Bronchial epithelial cell (primary cell): ENCODE measurements around the gene GBX1. TPM values are rescaled to one million over a fixed set of nuclear protein-coding genes. Genes with fewer than 3 reads are reported as not detected.
A peak's percentile ranks its signal among the peaks of the same experiment; 100 is the strongest.

ENCODE experiments used
- DNase-seq: peaks from one replicate; pipeline ENCODE4 v3.0.0-alpha.2; 2010; ENCODE audit warnings: low read depth
- FAIRE-seq: peaks from 2 replicates; lab custom pipeline; 2011; peaks lifted over from hg19 to GRCh38; lab: Jason Lieb, UNC
- H3K27me3 ChIP-seq: 2 replicates; pipeline ENCODE4 v1.5.1; 2011; ENCODE audit warnings: low read length; ENCODE audit not compliant: control insufficient read depth, insufficient read depth
- H3K36me3 ChIP-seq: 2 replicates; pipeline ENCODE4 v1.5.1; 2011; ENCODE audit warnings: low read length; ENCODE audit not compliant: control insufficient read depth, insufficient read depth
- H3K4me3 ChIP-seq: 2 replicates; pipeline ENCODE4 v1.5.1; 2011; ENCODE audit warnings: mild to moderate bottlenecking, low read depth, low read length, control low read depth
- total RNA-seq: library from RNA; depleted of rRNA; stranded (reverse); fragments of >200 nt; gene quantifications from 2 replicates; pipeline ENCODE4 v1.2.1, GENCODE V29; 2014
- TF ChIP-seq, protein P1 (sequence below): IDR thresholded peaks from 2 replicates; pipeline ENCODE4 v1.5.1; 2011; ENCODE audit warnings: mild to moderate bottlenecking, moderate library complexity, low read length, control low read depth, inconsistent platforms; ENCODE audit not compliant: insufficient read depth, severe bottlenecking

Gene GBX1
- total RNA-seq, 1 donor from 2014 or later: not detected

DNA sequence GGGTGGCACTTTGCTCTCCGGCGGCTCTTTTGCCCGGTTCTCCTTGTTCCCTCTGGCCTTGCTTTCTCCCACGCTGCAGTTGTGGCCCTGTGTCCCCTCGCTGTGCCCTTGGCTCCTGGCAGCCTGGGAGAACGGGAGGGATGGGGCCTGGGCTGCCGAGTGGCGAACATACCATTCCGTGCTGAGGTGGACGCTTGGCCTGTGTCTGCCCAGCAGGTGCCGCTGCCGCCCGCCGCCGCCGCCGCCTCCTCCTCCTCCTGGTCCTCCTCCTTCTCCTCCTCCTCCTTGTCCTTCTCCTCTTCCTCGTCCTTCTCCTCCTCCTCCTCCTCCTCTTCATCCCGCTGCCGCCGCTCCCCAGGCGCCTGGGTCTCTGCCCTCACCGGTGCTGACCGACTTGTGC is 45.2 kb downstream of the GBX1 start:
- DNase-seq: no peak
- peaks cover 62% of the 10 kb centered on the region for H3K36me3 ChIP-seq
- no peak for FAIRE-seq
- TF ChIP-seq, protein P1, sequence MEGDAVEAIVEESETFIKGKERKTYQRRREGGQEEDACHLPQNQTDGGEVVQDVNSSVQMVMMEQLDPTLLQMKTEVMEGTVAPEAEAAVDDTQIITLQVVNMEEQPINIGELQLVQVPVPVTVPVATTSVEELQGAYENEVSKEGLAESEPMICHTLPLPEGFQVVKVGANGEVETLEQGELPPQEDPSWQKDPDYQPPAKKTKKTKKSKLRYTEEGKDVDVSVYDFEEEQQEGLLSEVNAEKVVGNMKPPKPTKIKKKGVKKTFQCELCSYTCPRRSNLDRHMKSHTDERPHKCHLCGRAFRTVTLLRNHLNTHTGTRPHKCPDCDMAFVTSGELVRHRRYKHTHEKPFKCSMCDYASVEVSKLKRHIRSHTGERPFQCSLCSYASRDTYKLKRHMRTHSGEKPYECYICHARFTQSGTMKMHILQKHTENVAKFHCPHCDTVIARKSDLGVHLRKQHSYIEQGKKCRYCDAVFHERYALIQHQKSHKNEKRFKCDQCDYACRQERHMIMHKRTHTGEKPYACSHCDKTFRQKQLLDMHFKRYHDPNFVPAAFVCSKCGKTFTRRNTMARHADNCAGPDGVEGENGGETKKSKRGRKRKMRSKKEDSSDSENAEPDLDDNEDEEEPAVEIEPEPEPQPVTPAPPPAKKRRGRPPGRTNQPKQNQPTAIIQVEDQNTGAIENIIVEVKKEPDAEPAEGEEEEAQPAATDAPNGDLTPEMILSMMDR: peak; percentile 28
- H3K4me3 ChIP-seq: no peak overlapping the region
- H3K27me3 ChIP-seq: no peaks in the 10 kb centered on the region

DNA sequence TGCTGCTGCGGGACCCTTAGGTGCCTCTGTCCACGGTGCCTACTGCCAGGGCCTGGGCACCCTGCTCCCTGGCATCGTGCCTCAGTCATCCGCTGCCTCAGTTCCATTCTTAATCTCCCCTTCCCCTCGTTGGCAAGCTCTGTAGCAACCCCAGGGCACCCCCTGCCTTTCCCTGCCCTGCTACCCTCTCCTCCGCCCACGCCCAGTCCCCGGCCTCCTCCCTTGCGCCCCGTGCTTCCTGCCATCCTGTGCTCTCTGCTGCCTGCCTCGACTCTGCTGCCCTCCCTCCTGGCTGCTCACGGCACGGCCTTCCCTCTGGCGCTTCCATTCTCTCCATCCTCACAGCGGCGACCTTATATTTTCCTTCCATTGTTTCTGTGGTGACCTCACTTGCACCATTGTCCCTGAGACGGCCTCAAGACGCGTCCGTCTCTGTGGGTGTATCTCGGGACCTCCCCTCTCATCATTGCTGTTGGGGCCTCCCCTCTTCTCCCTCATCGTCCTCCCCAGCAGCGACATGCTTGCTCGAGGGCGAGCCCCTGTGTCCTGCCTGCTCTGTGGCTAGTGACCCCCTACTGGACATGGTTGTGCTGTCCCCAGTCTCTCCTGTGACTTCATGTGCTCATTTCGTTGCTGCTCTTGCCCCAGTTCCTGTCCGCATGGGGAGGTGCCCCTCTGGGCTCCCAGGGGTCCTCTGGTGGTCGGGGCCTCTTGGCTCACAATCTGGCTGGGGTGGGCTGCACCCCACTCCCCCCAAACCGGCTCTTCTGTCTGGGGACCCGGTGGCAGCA is 45.9 kb downstream of the GBX1 start:
- no peak overlapping the region for H3K4me3 ChIP-seq
- H3K27me3 ChIP-seq: no peaks in the 10 kb centered on the region
- no peak for FAIRE-seq
- TF ChIP-seq, protein P1: no peak
- peaks cover 60% of the 10 kb centered on the region for H3K36me3 ChIP-seq
- no peak for DNase-seq

DNA sequence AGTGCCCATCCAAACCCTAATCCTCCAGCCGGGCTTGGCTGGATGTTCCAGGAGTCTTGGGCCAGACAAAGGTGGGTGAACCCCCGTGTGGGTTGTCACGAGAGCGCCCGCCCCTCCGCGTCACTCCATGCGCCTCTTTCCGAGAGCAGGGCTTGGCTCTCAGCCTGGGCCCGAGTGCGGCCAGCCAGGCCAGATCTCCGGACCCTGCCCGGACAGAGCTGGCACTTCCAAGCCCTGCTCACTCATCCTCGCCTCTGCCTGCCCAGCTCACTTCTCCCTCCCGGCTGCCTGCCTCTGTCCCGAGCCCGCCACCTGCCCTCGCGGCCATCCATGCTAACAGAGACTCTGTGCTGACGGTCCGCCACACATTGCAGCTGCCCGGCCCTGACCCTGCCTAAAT is 46.6 kb downstream of the GBX1 start:
- FAIRE-seq (no peak), DNase-seq (no peak)
- Histone ChIP-seq H3K27me3 (no peaks in the 10 kb centered on the region), H3K4me3 (no peak overlapping the region), H3K36me3 (peaks cover 58% of the 10 kb centered on the region)
- TF ChIP-seq, protein P1: no peak

DNA sequence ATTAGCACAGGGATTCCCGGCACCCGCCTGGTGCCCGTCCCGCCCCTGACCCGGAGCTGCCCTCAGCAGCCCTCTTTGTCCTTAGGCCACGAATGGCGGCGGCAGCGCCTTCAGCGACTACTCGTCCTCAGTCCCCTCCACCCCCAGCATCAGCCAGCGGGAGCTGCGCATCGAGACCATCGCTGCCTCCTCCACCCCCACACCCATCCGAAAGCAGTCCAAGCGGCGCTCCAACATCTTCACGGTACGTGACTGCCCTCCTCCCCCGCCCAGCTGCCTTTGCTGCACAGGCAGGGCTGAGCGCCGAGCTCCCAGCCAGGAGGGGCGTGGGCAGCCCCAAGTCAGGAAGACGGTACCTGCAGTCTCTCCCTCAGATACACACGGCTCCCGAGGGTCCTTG is 47.6 kb downstream of the GBX1 start:
- TF ChIP-seq, protein P1: no peak
- DNase-seq (no peak), FAIRE-seq (no peak)
- Histone ChIP-seq H3K36me3 (peaks cover 54% of the 10 kb centered on the region), H3K4me3 (no peak overlapping the region), H3K27me3 (no peaks in the 10 kb centered on the region)

DNA sequence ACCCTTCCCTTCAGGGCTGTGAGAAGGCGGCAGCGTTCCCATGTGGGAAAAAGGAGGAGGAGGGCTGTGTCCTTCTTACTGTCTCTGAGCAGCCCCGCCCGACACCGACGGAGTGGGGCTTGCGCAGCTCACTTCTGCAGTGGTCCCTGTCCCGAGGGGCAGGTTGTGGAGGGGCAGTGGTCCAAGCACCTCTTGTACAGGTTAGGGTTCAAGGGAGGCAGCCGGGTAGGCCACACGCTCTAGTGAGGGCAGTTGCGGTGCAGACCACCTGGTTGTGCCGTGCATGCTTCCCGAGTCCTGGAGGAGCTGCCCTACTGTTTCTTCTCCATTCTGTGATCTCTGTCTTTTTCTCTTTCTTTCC is 48.5 kb downstream of the GBX1 start:
- TF ChIP-seq, protein P1: no peak
- H3K4me3 ChIP-seq: no peak overlapping the region
- H3K27me3 ChIP-seq: no peaks in the 10 kb centered on the region
- peaks cover 46% of the 10 kb centered on the region for H3K36me3 ChIP-seq
- DNase-seq (no peak), FAIRE-seq (no peak)
